ENCODE results near the gene SPTBN4. TPM values are rescaled to one million over a fixed set of nuclear protein-coding genes. Genes with fewer than 3 reads are reported as not detected.

The SPTBN4 gene
- total RNA-seq, 1 experiment from 2014 or later: 0.48 TPM

DNA sequence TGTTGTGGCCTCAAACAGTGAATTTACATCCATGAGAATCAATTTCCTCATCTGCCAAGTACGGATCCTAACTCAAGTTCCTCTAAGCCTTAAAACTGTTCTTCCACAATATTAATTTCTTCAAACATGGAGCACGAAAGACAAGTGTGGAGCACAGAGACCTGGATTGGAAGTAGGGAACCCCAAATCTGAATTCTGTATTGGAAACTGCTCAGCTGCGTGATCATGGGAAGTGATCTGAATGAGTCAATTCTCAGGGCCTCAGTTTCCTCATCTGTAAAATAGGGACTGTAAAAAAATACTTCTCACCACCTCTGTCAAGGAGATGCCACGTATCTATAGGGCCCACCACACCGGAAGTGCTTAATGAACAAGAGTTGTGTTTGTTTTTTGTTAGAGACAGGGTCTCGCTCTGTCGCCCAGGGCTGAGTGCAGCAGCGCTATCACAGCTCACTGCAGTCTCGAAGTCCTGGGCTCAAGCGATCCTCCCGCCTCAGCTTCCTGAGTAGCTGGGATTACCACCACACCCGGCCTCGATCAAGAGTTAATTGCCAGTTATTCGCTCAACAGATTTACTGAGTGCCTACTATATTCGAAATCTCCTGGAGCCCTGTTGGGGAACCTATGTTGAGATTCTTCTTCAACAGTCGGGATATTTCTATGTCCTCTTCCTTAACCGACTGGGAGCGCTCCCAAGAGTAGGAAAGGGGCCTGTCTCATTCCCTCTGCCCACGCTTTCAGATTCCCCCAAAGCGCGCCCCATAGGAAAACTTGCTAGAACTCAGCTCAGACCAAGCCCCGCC, 24.3 kb upstream of the SPTBN4 start:
- no peaks in the 10 kb centered on the region for H3K9me2 ChIP-seq (ENCODE audit: insufficient read depth)
- BruUV-seq (replicated peaks): TSS peak; percentile 35
- intact Hi-C loops (cut with micrococcal nuclease; ENCODE audit: unreplicated experiment): loop anchor here (1.0 to 5.0 kb wide), 4 partner anchors 9 to 95 kb away; partner anchors contain the start of genes C19orf47, PLD3 and SERTAD1
- DNase-seq: no peak
- H3K27ac ChIP-seq: peak overlapping the region; percentile 31
- H3K27me3 ChIP-seq (ENCODE audit: insufficient read depth, low read depth): no peaks in the 10 kb centered on the region
- peaks cover 20% of the 10 kb centered on the region for H4K20me1 ChIP-seq (ENCODE audit: insufficient read depth)
- peak overlapping the region; percentile 75 for H3K4me3 ChIP-seq
- peaks cover 57% of the 10 kb centered on the region for H3F3A ChIP-seq (ENCODE audit: insufficient read depth, low read depth)
- H3K4me1 ChIP-seq (replicated peaks; ENCODE audit: insufficient read depth): peaks cover 12% of the 10 kb centered on the region
- CTCF ChIA-PET: interaction anchor here (0.6 to 1.3 kb wide), 5 partner anchors 11 to 22 kb away, joined by 3 to 12 read pairs (median 4); no protein-coding TSS in a partner anchor
- no peaks in the 10 kb centered on the region; the same call in 1 of the 2 replicates for H3K36me3 ChIP-seq (ENCODE audit: low read depth)
- no peak for TF ChIP-seq EZH2 (IDR thresholded peaks at IDR 0.05; ENCODE audit: low read depth)
- TF ChIP-seq, protein P1, sequence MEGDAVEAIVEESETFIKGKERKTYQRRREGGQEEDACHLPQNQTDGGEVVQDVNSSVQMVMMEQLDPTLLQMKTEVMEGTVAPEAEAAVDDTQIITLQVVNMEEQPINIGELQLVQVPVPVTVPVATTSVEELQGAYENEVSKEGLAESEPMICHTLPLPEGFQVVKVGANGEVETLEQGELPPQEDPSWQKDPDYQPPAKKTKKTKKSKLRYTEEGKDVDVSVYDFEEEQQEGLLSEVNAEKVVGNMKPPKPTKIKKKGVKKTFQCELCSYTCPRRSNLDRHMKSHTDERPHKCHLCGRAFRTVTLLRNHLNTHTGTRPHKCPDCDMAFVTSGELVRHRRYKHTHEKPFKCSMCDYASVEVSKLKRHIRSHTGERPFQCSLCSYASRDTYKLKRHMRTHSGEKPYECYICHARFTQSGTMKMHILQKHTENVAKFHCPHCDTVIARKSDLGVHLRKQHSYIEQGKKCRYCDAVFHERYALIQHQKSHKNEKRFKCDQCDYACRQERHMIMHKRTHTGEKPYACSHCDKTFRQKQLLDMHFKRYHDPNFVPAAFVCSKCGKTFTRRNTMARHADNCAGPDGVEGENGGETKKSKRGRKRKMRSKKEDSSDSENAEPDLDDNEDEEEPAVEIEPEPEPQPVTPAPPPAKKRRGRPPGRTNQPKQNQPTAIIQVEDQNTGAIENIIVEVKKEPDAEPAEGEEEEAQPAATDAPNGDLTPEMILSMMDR (conservative IDR thresholded peaks at IDR 0.05): no peak
- H3K4me2 ChIP-seq: peak overlapping the region; percentile 86
- peaks cover 30% of the 10 kb centered on the region for H3K79me2 ChIP-seq (ENCODE audit: low read depth)
- POLR2A ChIA-PET (ENCODE audit: unreplicated experiment): interaction anchor here (0.5 to 1.3 kb wide), 13 partner anchors 8 to 997 kb away, joined by 3 to 12 read pairs (median 4); partner anchors contain the start of genes BLVRB and SERTAD1
- peak overlapping the region; percentile 23; the same call in 1 of the 2 replicates for H2AFZ ChIP-seq
- H3K9me3 ChIP-seq (ENCODE audit: insufficient read depth, low read depth): no peaks in the 10 kb centered on the region

DNA sequence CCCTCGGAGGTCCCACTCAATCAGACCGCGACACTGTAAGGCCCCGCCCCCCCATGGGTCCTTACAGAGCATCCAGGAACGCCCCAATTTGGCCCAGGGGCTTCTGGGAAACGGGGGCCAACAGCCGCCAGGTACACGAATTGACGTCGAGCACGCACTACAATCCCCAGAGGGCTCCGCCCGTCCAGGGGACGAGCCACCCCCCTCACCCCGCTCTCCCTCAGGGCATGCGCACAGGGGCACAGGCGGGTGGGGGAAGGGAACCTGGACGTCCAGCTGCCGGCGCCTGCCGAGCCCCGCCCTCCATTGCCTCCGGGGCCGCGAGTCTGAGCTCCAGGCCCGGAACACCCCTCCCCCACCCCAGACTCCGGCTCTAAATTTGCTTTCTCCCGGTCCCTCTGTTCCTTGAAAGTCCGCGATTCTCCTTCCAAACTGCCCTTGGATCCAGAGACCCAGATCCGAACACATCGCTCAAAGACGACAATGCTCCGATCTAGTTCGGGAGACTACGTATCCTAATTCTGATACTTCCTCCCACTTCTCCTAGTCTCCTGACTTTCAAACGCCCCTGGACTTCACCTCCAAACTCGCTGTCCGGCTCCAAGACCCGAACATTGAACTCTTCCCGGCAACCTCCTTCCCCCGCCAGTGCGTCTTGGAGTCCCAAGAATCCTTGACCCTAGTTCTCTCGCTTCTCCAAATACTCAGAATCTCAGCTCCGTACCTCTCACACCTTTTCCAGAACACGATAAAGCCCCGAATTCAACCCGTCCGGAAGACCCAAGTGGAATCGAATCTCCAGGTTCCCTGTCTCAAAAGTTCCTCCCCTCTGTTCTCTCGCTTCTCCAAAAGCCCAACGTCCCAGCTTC, 23.4 kb upstream of the SPTBN4 start:
- CTCF ChIA-PET: interaction anchor here (0.6 to 1.3 kb wide), 5 partner anchors 12 to 23 kb away, joined by 3 to 12 read pairs (median 4); no protein-coding TSS in a partner anchor
- Histone ChIP-seq H3K4me2 (peak overlapping the region; percentile 86), H3K36me3 (ENCODE audit: low read depth) (no peaks in the 10 kb centered on the region; the same call in 1 of the 2 replicates), H3K79me2 (ENCODE audit: low read depth) (peaks cover 30% of the 10 kb centered on the region), H3F3A (ENCODE audit: insufficient read depth, low read depth) (peaks cover 53% of the 10 kb centered on the region), H3K4me1 (replicated peaks; ENCODE audit: insufficient read depth) (peaks cover 12% of the 10 kb centered on the region), H3K27ac (peak overlapping the region; percentile 70), H2AFZ (peak overlapping the region; percentile 83), H4K20me1 (ENCODE audit: insufficient read depth) (peaks cover 20% of the 10 kb centered on the region), H3K9me2 (ENCODE audit: insufficient read depth) (no peaks in the 10 kb centered on the region), H3K4me3 (peak overlapping the region; percentile 75), H3K27me3 (ENCODE audit: insufficient read depth, low read depth) (no peaks in the 10 kb centered on the region), H3K9me3 (ENCODE audit: insufficient read depth, low read depth) (no peaks in the 10 kb centered on the region)
- TF ChIP-seq EZH2 (IDR thresholded peaks at IDR 0.05; ENCODE audit: low read depth): no peak
- TF ChIP-seq, protein P1 (conservative IDR thresholded peaks at IDR 0.05): no peak
- TSS peak; percentile 68 for BruUV-seq (replicated peaks)
- intact Hi-C loops (cut with micrococcal nuclease; ENCODE audit: unreplicated experiment): loop anchor here (1.0 to 5.0 kb wide), 4 partner anchors 10 to 96 kb away; partner anchors contain the start of genes C19orf47, PLD3 and SERTAD1
- DNase-seq: peak; percentile 98 to 100
- POLR2A ChIA-PET (ENCODE audit: unreplicated experiment): interaction anchor here (0.5 to 1.3 kb wide), 11 partner anchors 9 to 865 kb away, joined by 3 to 12 read pairs (median 4); partner anchors contain the start of genes BLVRB and SERTAD1

Measured in PC-9 (cell line).